HEK293T (cell line): ENCODE results near the gene SHH.

Experiments used
- ARNT ChIP-seq: fragments of 450-650 bp; IDR thresholded peaks from 2 replicates; pipeline ENCODE4 v1.6.1; 2017; ENCODE audit warnings: mild to moderate bottlenecking
- BHLHE40 ChIP-seq: fragments of 450-650 bp; IDR thresholded peaks from 2 replicates; pipeline ENCODE4 v1.6.1; 2016; ENCODE audit warnings: mild to moderate bottlenecking, moderate library complexity, borderline replicate concordance
- CTBP1 ChIP-seq: fragments of 450-650 bp; IDR thresholded peaks from 2 replicates; pipeline ENCODE4 v1.6.1; 2016; ENCODE audit warnings: borderline replicate concordance
- ELF4 ChIP-seq: fragments of 450-650 bp; IDR thresholded peaks from 2 replicates; pipeline ENCODE4 v1.6.1; 2017; ENCODE audit warnings: antibody characterized with exemption
- FOXA1 ChIP-seq: fragments of 450-650 bp; IDR thresholded peaks from 2 replicates; pipeline ENCODE4 v1.6.1; 2016; ENCODE audit warnings: mild to moderate bottlenecking
- FOXK2 ChIP-seq: fragments of 450-650 bp; IDR thresholded peaks from 2 replicates; pipeline ENCODE4 v1.6.1; 2016; ENCODE audit warnings: mild to moderate bottlenecking
- FOXM1 ChIP-seq: fragments of 450-650 bp; IDR thresholded peaks from 2 replicates; pipeline ENCODE4 v1.6.1; 2017; ENCODE audit warnings: mild to moderate bottlenecking, borderline replicate concordance
- L3MBTL2 ChIP-seq: fragments of 450-650 bp; conservative IDR thresholded peaks from 2 replicates; pipeline ENCODE4 v1.6.1; 2016; ENCODE audit warnings: mild to moderate bottlenecking
- SP1 ChIP-seq: fragments of 450-650 bp; IDR thresholded peaks from 2 replicates; pipeline ENCODE4 v1.6.1; 2017
- TARDBP ChIP-seq: fragments of 450-650 bp; IDR thresholded peaks from 2 replicates; pipeline ENCODE4 v1.6.1; 2016

DNA sequence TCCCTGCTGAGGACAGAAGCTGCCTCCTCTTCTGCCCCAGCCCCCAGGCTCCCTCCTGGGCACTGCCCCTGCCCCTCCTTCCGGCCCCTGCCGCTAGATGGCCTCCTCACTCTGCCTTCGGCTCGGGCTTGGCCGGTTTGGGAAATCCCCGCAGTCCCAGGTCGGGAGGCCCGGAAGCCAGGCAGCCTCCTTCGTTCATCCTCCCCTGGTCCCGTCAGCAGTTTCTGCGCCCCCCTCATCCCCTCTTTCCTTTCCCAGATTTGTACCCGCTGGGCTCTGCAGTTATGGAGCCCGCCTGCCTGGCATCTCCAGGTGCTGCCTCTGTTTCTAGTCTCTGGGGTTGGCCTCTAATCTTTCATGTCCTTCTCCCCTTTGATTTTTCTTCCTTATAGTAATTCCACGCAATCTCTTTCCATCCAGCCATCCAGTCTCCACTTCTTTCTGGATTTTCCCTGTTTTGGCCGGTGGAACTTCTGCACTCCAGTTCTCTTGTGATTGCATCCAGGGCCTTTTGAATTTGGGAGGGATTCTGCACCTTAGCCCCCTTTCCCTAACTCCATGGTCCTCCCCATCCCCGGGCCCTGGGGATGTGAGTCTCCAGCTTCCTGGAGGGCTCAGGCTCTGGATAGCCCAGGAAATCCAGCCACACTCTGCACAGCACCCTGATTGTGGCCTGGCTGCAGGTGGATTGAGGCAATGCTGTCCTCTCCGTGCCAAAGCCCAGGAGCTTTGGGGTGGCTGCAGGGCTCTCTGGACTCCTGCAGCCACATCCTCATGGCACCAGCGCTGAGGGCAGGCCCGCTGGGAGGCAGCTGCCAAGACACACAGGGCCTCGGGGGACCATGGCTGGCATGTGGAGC is 3.3 kb upstream of the SHH start:
- no peak for TF ChIP-seq BHLHE40
- no peak for TF ChIP-seq FOXA1
- TF ChIP-seq FOXM1: no peak
- no peak for TF ChIP-seq SP1
- TF ChIP-seq TARDBP: no peak
- no peak for TF ChIP-seq CTBP1
- no peak for TF ChIP-seq FOXK2
- TF ChIP-seq ELF4: no peak
- TF ChIP-seq ARNT: no peak
- no peak for TF ChIP-seq L3MBTL2
